HG02884 (cell line): ENCODE results near the gene MYO1A.
"Not testable (repeated sequence)": the region's sequence is repeated elsewhere in the genome, so short reads cannot be mapped to it uniquely, and the experiment has no call there.

Experiments used
- ATAC-seq: cut with Tn5 transposase; IDR thresholded peaks from one replicate; pipeline ENCODE4 v1.9.1; 2021; ENCODE audit warnings: mild to moderate bottlenecking, moderate library complexity; ENCODE audit not compliant: unreplicated experiment

The MYO1A gene

DNA sequence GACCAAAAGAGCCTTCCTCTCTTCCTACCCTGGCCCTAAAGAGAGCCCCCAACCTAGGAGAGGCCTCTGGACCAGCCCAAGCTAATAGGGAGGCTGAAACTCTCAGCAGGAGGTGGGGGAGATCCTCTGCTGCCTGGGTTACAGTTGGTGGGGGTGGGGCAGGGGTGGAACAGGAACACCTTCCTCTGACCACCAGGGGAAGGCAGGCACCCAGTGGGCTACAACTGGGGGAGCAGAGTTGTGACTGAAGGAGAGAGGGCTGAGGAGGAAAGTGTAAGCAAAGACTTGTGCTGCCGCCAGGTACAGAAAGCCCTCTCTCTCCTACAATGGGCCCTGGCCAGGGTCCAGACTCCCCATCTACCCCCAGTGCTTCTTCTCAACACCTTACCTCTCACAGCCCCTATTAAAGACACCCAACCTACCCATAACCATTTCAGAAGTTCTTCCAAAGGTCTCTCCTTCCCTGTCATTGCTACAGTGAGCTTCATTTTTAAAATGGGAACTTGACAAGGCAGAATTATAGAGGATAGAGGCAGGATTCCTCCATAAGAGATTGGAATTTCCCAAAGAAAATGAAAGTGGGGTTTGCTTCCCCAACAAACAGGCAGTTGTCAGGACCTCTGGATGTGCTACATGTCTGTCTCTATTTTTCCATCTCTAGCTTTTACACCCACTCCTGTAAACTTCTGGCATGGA lies 1.4 kb downstream of the MYO1A start:
- no peak for ATAC-seq

DNA sequence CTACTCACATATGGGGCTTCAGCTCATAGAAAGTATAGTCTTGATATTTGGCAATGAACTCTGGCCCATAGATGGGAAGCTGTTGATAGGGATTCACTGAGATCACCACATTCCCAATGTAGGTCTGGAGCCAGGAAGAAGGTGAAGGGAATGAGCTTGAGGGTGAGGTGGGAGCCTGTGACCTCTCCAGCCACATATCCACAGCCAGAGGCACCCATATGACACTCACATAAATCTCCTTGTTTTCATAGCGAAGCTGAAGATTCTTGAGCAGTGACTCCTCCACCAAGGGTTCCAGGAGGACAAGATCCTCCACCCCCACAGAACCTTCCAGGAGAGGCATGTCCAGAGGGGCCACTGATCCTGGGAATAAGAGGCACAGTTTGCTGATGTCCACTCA lies 1.9 kb downstream of the MYO1A start:
- ATAC-seq = no peak

DNA sequence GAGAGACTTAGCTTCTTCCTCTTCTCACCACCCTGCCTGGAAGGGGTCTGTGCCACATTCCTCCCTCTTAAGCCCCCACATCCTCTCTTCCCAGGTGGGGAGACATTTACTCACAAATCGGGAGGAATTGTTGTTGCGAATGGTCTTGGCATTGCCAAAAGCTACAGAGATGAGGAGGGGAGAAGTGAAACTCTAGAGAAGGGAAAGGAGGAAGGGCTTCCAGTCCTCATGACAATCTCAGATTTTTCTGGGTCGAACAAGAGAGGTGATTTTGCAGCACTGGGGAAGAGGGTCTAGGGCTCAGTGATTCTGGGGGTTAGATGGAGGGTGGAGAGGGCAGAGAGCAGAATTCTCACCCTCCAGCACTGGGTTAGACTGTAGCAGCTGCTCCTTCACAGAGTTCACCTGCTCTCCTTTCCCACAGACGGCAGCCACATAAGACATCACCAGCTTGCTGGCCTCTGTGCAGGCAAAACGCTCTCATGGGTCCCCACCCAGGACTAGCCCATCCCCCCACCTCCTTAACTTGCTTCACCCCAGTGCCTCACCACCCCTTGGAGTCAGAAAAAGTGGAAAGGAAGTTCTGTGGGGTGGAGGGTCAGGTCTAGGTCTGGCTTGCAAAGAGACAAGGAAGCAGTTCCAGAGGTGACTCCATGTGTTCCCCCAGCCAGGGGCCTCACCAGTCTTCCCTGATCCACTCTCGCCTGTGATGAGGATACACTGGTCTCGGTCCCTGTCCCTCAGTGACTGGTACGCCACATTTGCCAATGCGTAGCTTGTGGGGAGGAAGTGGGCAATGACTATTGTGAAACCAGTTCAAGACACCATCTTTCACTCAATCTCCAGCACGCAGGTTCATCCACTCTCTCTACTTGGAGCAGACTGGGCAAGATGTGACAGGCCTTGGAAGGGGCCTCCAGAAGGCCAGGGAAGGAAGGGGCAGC lies 2.7 kb downstream of the MYO1A start:
- ATAC-seq = no peak

DNA sequence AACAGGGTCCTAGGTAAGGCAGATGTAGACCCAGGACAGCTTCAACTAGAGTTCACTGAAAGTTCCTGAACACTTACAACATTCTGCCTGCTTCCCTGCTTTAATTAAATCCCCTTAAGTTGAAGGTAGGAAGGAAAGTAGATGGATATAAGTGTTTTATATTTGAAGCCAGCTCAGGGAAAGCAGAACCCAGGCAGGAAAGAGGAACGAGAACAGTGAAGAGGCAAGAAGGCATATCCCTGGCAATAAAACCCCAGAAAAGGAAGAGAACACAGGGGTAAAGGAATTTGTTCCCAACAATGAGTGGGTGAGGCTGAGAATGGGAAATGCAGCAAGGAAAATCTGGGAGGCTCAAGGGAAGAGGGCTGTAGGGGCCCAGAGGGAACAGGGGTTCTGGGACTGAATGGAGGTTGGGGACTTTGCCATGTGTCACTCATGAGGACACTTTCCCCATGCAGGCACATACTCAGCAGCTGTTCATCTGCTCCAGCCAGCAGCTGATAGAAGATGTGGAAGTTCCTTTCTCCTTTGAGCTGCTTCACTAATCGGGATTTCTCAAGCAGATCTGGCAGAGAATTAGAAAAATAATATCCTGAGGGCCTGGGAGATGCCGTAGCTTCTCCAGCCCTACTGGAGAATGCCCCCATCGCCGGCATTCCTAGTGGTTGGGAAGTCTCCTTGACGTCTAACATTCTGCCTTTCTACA lies 3.7 kb downstream of the MYO1A start:
- no peak for ATAC-seq

DNA sequence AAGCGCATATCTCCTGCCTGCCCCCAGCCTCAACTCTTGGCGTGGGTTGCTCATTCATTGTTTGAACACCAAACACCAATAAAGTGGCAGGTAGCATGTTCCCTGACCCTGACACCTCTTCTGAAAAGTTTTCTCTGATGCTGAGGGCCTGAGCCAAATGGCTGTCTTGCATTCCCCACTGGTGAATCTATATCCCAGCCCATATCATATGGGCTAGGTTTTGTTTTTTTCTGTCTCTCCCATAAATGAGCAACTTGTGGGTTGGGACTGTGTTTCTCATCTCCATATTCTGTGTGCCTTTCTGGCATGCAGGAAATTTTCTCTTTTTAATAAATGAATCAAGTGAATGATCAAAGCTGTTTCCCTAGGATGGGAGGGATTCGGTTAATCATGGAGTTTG lies 5.0 kb downstream of the MYO1A start:
- ATAC-seq = no peak

DNA sequence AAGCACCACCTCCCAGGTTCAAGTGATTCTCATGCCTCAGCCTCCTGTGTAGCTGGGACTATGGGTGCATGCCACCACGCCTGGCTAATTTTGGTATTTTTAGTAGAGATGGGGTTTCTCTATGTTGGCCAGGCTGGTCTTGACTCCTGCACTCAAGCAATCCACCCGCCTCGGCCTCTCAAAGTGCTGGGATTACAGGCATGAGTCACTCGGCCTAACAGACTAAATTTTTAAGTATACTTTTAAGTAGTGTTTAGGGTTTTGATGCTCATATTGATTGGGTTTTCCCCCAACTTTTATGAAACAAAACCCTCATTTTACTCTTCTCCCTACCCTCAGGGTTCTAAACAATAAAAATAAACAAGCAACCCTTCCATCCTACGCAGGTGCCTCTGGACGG lies 5.5 kb downstream of the MYO1A start:
- ATAC-seq = no peak

DNA sequence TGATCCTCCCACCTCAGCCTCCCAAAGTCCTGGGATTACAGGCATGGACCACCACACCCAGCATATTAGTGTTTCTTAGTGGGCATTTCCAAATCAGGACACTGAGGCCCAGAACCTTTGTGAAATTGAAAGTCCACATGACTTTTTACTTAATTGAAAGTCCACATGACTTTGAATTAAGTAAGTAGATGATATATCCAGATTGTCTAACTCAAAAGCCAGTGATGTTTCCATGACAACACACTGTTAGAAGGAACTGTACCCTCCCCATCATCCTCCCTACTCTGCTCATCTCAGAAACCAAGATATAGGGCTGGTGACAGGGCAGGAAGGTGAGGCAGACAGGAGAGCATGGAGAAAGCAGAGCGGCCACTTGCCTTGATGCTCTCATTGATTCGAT lies 7.2 kb downstream of the MYO1A start:
- ATAC-seq = no peak

DNA sequence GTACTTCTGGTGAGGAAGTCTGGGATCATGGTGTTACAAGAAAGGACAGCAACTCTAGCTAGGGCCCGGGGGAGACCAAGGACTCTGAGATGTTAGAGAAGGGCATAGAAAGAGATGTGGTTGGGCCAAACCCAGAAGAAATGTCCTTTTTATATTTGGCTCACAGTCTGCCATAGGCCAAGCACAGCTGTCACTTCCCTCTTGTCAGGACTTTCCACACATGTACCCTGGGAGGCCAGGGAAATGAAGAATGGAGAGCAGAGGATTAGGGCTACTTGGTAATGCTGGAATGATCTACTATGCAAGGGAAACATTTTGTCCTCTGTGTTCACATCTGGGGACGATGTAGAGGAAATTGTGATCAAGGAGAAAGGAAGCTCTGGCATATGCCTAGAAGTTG lies 9.2 kb downstream of the MYO1A start:
- ATAC-seq = no peak

DNA sequence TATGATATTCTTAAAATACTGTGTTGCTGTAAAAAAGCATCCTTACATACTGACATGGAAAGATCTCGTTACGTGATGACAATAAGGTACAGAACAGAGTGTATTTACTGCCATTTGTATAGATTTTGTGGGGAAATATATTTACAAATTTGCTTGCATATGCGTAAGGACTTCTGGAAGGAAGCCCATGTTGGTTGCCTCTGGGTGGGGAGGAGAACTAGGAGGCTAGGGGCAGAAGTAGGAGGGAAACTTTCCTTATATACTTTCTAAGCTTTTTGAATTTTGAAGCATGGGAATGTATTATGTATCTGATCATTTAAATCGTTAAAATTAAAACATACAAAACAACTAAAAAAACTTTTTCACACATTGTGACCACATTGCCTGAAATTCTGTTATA lies 9.7 kb downstream of the MYO1A start:
- ATAC-seq = no peak

DNA sequence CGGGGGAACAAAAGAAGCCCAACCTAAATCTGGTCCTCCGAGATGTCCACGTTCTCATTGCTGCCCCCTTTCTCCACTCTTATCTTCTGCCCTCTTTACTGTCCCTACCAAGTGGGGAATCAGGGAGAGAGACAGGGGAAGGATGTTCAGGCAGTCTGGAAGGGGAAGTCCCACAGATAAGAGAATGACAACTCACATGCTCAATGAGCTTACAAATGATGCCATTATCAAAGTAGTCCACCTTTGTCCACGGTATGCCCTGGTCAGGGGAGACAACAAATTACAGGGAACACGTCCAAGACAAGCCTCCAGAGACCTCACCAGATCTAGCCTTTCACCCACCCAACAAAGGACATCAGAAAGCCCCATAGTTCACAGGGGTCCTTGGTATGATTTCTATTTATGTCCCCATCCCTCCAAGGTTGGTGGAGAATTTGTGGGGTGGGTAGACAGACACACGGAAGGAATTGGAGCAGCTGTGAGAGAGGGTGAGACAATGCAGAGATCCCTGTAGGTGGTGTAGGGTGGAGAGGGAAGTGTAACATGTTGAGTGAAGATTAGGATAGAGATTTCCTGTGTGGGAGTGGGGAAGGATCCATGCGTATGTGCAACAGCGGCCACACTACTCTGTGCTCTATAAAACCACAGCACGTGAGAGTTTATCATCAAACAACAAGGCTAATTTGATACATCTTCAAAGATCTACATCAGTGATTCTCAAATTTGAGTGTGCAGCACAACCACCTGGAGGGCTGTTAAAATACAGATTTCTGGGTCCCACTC lies 10.7 kb downstream of the MYO1A start:
- ATAC-seq = no peak

DNA sequence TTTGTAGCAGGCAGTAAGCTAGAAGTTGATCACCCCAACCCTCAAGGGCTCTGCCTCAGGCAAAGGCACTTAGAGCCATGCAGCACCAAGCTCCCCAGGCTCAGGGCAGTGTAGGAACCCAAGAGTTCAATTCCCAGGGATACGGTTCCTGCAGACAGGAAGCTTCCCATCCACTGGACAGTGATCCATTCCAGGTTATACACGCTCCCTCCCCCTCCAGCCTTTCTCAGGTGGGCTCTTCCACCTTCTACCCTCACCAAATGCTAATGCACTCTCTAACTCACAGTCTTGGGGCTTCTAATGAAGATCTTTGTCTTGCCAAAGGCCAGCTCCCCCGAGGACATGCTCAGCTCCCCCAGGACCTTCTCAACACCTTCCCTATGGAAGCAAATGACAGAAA lies 12.7 kb downstream of the MYO1A start:
- no peak for ATAC-seq

DNA sequence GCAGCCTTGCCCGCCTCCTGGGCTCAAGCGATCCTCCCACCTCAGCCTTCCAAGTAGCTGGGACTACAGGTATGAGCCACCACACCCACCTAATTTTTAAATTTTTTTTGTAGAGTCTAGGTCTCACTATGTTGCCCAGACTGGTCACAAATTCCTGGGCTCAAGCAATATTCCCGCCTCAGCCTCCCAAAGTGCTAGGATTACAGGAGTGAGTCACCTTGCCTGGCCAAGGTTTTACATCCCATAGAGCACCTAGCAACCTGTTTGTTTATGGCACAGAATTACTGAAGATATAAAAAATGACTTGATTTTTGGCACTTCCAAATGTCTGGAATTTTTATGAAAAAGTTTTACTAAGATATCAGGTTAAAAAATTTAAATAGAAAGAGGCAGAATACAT lies 16.5 kb downstream of the MYO1A start:
- no peak for ATAC-seq

DNA sequence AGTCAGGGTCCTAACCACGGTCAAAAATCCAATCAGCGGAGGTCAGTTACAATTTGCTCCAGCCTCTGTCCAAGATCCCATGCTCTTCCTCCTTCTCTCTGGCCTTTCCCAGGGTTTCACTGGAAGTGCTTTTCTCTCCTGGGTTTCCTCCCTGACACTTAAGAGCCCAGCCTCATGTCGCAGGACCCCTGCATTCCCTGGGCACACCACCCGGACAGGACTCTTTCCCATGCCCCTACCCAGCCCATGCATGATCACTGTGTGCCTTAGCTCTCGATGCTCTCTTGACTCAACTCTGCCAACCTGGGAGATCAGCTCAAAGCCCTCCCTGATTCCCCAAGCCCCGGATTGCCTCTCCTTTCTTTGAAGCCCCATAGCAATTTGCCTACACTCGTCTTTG lies 18.1 kb downstream of the MYO1A start:
- no peak for ATAC-seq

DNA sequence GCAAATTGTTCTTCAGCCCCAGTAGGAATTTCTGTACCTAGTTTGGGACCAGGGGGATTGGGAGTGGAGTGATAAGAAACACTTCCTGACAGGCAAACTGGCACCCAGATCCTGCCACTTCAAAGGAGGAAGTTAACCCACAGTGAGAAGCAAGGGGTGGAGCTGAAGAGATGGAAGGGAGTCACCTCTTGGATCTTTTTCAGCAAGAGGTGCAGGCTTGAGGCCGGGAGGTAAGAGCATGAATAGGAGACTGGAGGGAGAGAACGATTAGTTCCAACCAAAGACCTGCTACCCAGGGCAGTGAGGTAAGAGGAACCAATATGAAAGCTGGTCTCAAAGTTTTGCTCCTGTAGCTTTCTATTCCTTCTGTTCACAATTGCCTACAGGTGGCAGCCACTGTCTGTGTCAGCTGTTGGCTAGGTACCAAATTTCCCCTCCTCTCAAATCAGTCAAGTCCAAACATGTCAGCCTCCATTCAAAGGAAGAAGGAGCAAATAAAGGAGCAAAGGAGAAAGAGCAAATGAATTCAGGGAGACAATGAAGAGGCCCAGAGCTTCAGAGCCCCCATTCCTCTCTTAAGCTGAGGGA lies 18.7 kb downstream of the MYO1A start:
- no peak for ATAC-seq

DNA sequence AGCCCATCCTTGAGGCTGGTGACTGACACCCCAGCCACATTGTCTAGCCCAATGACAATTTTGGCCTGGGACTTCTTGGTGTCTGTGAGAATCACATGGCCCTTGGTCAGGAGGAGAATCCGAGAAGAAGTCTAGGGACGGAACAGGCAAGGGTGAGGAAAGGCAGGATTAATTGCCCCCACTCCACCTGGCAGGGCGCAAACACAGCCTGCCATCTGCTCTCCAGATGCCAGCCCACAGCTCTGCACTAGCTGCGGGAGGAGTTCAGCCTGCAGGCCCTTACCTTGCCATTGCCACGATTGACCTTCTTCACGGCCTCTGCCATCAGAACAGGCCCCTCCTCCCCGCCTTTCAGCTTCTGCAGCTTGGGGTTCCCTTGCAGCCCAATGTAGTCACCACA lies 20.5 kb downstream of the MYO1A start:
- no peak for ATAC-seq

DNA sequence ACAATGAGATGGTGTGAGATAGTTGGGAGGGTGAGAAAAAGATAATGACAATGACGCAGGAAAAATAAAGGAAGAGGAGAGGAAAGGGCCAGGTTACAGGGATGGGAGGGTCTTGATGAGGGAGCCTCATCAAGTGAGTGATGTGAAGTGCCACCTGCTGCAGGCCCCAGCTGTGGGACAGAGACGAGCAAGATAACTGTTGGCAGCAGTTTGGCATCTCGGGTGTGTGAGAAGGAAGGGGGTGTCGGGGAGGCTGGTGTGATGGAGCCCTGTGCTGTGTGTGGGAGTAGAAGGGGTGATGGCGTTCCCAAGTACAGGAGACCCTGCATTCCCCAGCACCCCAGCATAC lies 22.1 kb downstream of the MYO1A start:
- no peak for ATAC-seq

DNA sequence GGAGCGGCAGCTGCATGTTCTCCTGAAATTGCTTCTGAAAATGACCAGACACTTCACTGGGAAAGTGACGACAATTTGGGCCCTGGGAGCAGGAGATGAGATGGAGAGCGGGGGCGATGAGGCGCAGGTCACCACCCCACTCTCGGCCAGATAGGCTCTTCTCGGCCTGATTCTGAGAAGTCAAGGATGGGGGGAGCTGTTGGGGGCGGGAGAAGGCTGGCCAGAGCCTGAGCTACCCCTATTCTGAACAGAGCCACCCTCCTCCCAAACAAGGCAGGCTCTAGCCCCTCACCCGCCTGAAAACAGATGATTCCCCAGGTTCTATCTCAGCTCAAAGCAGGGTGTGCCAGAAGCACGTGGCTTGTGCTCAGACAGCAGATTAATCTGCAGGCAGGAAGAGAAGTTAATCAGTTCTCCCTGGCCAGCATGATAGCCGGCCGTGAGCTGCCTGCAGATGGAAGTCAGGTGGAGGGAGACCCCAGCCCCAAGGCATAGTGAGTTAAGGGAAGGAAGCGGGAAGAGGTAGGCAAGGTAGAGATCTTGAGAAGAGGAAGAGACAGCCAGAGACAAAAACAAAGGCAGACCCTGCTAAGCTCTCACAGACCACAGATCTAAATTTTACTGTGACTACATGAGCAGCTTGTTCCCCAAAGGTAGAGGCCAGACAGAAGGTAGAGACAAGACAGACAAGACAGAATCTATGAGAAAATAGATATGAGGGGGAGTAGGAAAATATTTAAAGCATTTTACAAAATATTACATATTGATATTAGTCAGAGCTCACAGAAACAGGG lies 22.7 kb downstream of the MYO1A start:
- no peak for ATAC-seq

DNA sequence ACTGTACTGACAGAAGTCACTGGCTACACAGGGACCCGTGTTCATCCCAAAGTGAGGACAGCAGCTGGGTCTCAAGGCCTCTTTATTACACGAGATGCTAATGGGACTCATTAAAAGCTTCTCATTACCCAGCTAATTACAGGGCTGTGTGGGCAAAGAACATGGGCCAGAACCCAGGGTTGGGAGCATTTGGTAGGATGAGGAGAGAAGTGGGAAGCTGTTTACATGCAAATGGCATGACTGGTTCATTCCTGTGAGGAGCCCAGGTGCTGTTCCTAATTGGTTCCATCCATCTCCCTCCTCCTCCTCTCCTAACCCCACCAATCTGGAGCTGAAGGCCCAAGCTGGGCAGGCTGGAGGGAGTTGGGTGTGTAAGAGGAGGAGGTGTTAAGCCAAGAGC lies 24.7 kb downstream of the MYO1A start:
- ATAC-seq = no peak

DNA sequence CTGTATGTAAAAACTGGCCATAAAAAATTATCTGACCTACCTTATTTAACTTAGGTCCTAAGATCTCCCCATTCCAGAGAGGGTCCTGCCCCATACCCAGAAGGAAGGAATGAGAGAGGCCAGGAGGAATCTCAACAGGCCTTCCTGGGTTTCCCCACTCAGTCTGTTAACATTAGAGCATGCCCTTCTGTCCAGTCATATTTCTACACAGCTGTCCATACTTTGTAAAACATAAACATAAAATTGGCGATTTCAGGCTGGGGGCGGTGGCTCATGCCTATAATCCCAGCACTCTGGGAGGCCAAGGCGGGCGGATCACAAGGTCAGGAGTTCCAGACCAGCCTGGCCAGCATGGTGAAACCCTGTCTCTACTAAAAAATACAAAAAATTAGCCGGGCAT lies 27.6 kb downstream of the MYO1A start:
- not testable (repeated sequence) for ATAC-seq
